IMR-90 (cell line): ENCODE results near the gene CLDN10. TPM values are rescaled to one million over a fixed set of nuclear protein-coding genes. Genes with fewer than 3 reads are reported as not detected.

Experiments
- ATAC-seq: fragments of 200-7000 bp; cut with Tn5 transposase; 2 replicates; pipeline ENCODE4 v1.9.1; 2020; ENCODE audit warnings: low read depth, mild to moderate bottlenecking, moderate library complexity
- BruUV-seq: library from RNA; stranded (reverse); fragments of 400-500 nt; replicated peaks from 2 replicates; lab custom pipeline; 2021; lab: Mats Ljungman, UMichigan
- CTCF ChIA-PET: fragments of 300-600 bp; formaldehyde crosslinking; extraction: SDS; loops from one replicate; lab custom pipeline; 2021; ENCODE audit warnings: antibody characterized with exemption; lab: Yijun Ruan, JAX
- POLR2A ChIA-PET: fragments of 300-600 bp; sonication (Branson Sonifier 250); formaldehyde crosslinking; loops from one replicate; lab custom pipeline; 2022; ENCODE audit warnings: antibody characterized with exemption; ENCODE audit not compliant: unreplicated experiment; lab: Charles Lee
- DNase-seq: peaks from one replicate; pipeline ENCODE4 v3.0.0; 2013
- H2AFZ ChIP-seq: replicated peaks from 2 replicates; pipeline ENCODE3; 2013; ENCODE audit warnings: low read length, mild to moderate bottlenecking; ENCODE audit not compliant: poor library complexity
- H2AK5ac ChIP-seq: 2 replicates; pipeline ENCODE4 v1.6.1; 2013; ENCODE audit warnings: low read depth, low read length, inconsistent platforms
- H2AK9ac ChIP-seq: replicated peaks from 2 replicates; pipeline ENCODE3; 2013; ENCODE audit warnings: mild to moderate bottlenecking, low read depth, low read length, moderate library complexity; ENCODE audit not compliant: poor library complexity
- H2BK120ac ChIP-seq: 2 replicates; pipeline ENCODE4 v1.6.1; 2013; ENCODE audit warnings: low read depth, low read length, inconsistent platforms
- H2BK15ac ChIP-seq: 3 replicates; pipeline ENCODE4 v1.6.1; 2013; ENCODE audit warnings: low read depth, low read length, inconsistent platforms
- H2BK20ac ChIP-seq: 2 replicates; pipeline ENCODE4 v1.6.1; 2013; ENCODE audit warnings: low read depth, mild to moderate bottlenecking, inconsistent platforms, low read length, moderate library complexity
- H2BK5ac ChIP-seq: 2 replicates; pipeline ENCODE4 v1.6.1; 2013; ENCODE audit warnings: mild to moderate bottlenecking, low read depth, low read length, inconsistent platforms; ENCODE audit not compliant: poor library complexity, severe bottlenecking
- H3K14ac ChIP-seq: replicated peaks from 2 replicates; pipeline ENCODE4 v1.6.1; 2013; ENCODE audit warnings: low read depth, low read length, inconsistent platforms
- H3K18ac ChIP-seq: 2 replicates; pipeline ENCODE4 v1.6.1; 2013; ENCODE audit warnings: low read depth, low read length, control low read depth
- H3K23ac ChIP-seq: 2 replicates; pipeline ENCODE4 v1.6.1; 2013; ENCODE audit warnings: low read depth, low read length, inconsistent platforms
- H3K27ac ChIP-seq: 2 replicates; pipeline ENCODE4 v1.5.1; 2013; ENCODE audit warnings: mild to moderate bottlenecking, control low read depth, low read length; ENCODE audit not compliant: insufficient read depth
- H3K27me3 ChIP-seq: 2 replicates; pipeline ENCODE4 v1.6.1; 2013; ENCODE audit warnings: low read length; ENCODE audit not compliant: control insufficient read depth, insufficient read depth
- H3K36me3 ChIP-seq: 2 replicates; pipeline ENCODE4 v1.6.1; 2013; ENCODE audit warnings: low read length, mixed read lengths; ENCODE audit not compliant: control insufficient read depth, insufficient read depth
- H3K4ac ChIP-seq: 2 replicates; pipeline ENCODE4 v1.6.1; 2013; ENCODE audit warnings: low read depth, low read length, inconsistent platforms
- H3K4me1 ChIP-seq: 2 replicates; pipeline ENCODE4 v1.6.1; 2013; ENCODE audit warnings: low read length, mixed read lengths; ENCODE audit not compliant: control insufficient read depth, insufficient read depth
- H3K4me2 ChIP-seq: 2 replicates; pipeline ENCODE4 v1.6.1; 2013; ENCODE audit warnings: low read depth, mild to moderate bottlenecking, control low read depth, low read length, moderate library complexity
- H3K4me3 ChIP-seq: 2 replicates; pipeline ENCODE4 v1.5.1; 2013; ENCODE audit warnings: low read depth, mild to moderate bottlenecking, control low read depth, low read length, moderate library complexity; ENCODE audit not compliant: insufficient read depth
- H3K56ac ChIP-seq: 2 replicates; pipeline ENCODE4 v1.6.1; 2013; ENCODE audit warnings: low read length, inconsistent platforms; ENCODE audit not compliant: insufficient read depth; ENCODE audit errors: extremely low read depth
- H3K79me1 ChIP-seq, 2 experiments: 2 replicates each; pipeline ENCODE4 v1.6.1; 2013; ENCODE audit warnings: low read length in 2 of 2, inconsistent platforms in 1 of 2, low read depth in 1 of 2
- H3K9ac ChIP-seq: 2 replicates; pipeline ENCODE4 v1.6.1; 2013; ENCODE audit warnings: low read depth, low read length, control low read depth
- H3K9me1 ChIP-seq: 2 replicates; pipeline ENCODE4 v1.6.1; 2013; ENCODE audit warnings: low read length, inconsistent platforms; ENCODE audit not compliant: insufficient read depth
- H3K9me3 ChIP-seq: 2 replicates; pipeline ENCODE4 v1.6.1; 2013; ENCODE audit warnings: low read length; ENCODE audit not compliant: control insufficient read depth, insufficient read depth
- H4K20me1 ChIP-seq: 2 replicates; pipeline ENCODE4 v1.6.1; 2013; ENCODE audit warnings: low read length, inconsistent platforms; ENCODE audit not compliant: insufficient read depth
- H4K5ac ChIP-seq: 2 replicates; pipeline ENCODE4 v1.6.1; 2013; ENCODE audit warnings: mild to moderate bottlenecking, low read depth, low read length, control low read depth
- H4K8ac ChIP-seq, 2 experiments: 2 replicates each; pipeline ENCODE4 v1.6.1; 2013; ENCODE audit warnings: low read depth in 2 of 2, low read length in 2 of 2, control low read depth in 1 of 2, inconsistent platforms in 1 of 2
- H4K91ac ChIP-seq: 2 replicates; pipeline ENCODE4 v1.6.1; 2013; ENCODE audit warnings: low read depth, low read length, inconsistent platforms; ENCODE audit not compliant: insufficient read depth
- BHLHE40 ChIP-seq: fragments of 150-350 bp; IDR thresholded peaks from 2 replicates; pipeline ENCODE4 v1.6.1; 2016; ENCODE audit warnings: mild to moderate bottlenecking, low read depth, low read length
- CEBPB ChIP-seq: IDR thresholded peaks from 2 replicates; pipeline ENCODE4 v1.6.1; 2012; ENCODE audit warnings: low read depth, low read length, improper control_type of control experiment
- CTCF ChIP-seq: conservative IDR thresholded peaks from 2 replicates; pipeline ENCODE4 v1.5.1; 2012; ENCODE audit warnings: mild to moderate bottlenecking, low read depth, low read length, improper control_type of control experiment
- ELK1 ChIP-seq: fragments of 150-350 bp; IDR thresholded peaks from 2 replicates; pipeline ENCODE4 v1.6.1; 2016; ENCODE audit warnings: low read depth, mild to moderate bottlenecking, low read length, moderate library complexity, borderline replicate concordance
- FOS ChIP-seq: fragments of 150-350 bp; IDR thresholded peaks from 2 replicates; pipeline ENCODE4 v1.6.1; 2016; ENCODE audit warnings: low read depth, low read length
- MAFK ChIP-seq: IDR thresholded peaks from 2 replicates; pipeline ENCODE4 v1.6.1; 2012; ENCODE audit warnings: low read depth, low read length, improper control_type of control experiment
- MAZ ChIP-seq: IDR thresholded peaks from 2 replicates; pipeline ENCODE4 v1.6.1; 2012; ENCODE audit warnings: low read depth, mild to moderate bottlenecking, low read length, improper control_type of control experiment, moderate library complexity, borderline replicate concordance
- MXI1 ChIP-seq: IDR thresholded peaks from 2 replicates; pipeline ENCODE4 v1.6.1; 2012; ENCODE audit warnings: low read depth, mild to moderate bottlenecking, low read length, moderate library complexity, borderline replicate concordance
- POLR2A ChIP-seq: IDR thresholded peaks from 2 replicates; pipeline ENCODE4 v1.6.1; 2012; ENCODE audit warnings: mild to moderate bottlenecking, low read depth, low read length
- RAD21 ChIP-seq: IDR thresholded peaks from 2 replicates; pipeline ENCODE4 v1.6.1; 2012; ENCODE audit warnings: low read length, improper control_type of control experiment
- RCOR1 ChIP-seq: IDR thresholded peaks from 2 replicates; pipeline ENCODE4 v1.6.1; 2012; ENCODE audit warnings: mild to moderate bottlenecking, low read length, improper control_type of control experiment; ENCODE audit not compliant: insufficient replicate concordance
- RFX5 ChIP-seq: IDR thresholded peaks from 2 replicates; pipeline ENCODE4 v1.8.0; 2012; ENCODE audit warnings: low read depth, mild to moderate bottlenecking, low read length, moderate library complexity
- SMC3 ChIP-seq: fragments of 150-350 bp; IDR thresholded peaks from 2 replicates; pipeline ENCODE4 v1.6.1; 2016; ENCODE audit warnings: low read depth, mild to moderate bottlenecking, antibody characterized with exemption, low read length, moderate library complexity
- USF2 ChIP-seq: fragments of 150-350 bp; IDR thresholded peaks from 2 replicates; pipeline ENCODE4 v1.6.1; 2017; ENCODE audit warnings: mild to moderate bottlenecking, antibody characterized with exemption, low read length, low read depth
- WGBS, 2 experiments: methylation state at CpG; one replicate each; pipeline versions ENCODE4 v1.1.5 to v1.1.7; 2013; ENCODE audit warnings: missing lambda C conversion rate in 2 of 2; ENCODE audit not compliant: insufficient read length in 1 of 2; ENCODE audit errors: extremely low coverage in 2 of 2; 5-methylcytosine and 5-hydroxymethylcytosine counted together
- dilution Hi-C: fragments of 300-500 bp; cut with HindIII; formaldehyde crosslinking; loops from one replicate; pipeline ENCODE4 v1.14.3; 2018; ENCODE audit warnings: low sequenced_read_pairs; ENCODE audit not compliant: unreplicated experiment
- in situ Hi-C: fragments of 300-500 bp; cut with MboI; formaldehyde crosslinking; loops from 3 replicates; pipeline ENCODE4 v1.14.3; 2019; ENCODE audit warnings: low sequenced_read_pairs, inconsistent platforms, mixed read lengths
- intact Hi-C: fragments of 100-400 bp; cut with micrococcal nuclease; formaldehyde crosslinking; loops from 2 replicates; pipeline ENCODE4 v1.10.0; 2022
- polyA plus RNA-seq, 3 experiments: library from polyadenylated mRNA; depleted of rRNA; stranded (reverse); fragments of >200 nt; gene quantifications; 2 replicates each; pipeline ENCODE4 v1.2.3, GENCODE V29; 2012; ENCODE audit warnings: low replicate concordance in 1 of 3
- total RNA-seq: library from RNA; depleted of rRNA; stranded (reverse); fragments of >200 nt; gene quantifications from 2 replicates; pipeline ENCODE4 v1.2.3, GENCODE V29; 2012

Gene CLDN10
- total and polyA plus RNA-seq, 2 of the 4 experiments (the other 2 are of a cell fraction) = not detected

GRCh38 chr13:95552208-95552538 lies 347 bp upstream of the CLDN10 start:
- Histone ChIP-seq H3K4me2 (no peak overlapping the region), H3K79me1 (no peaks in the 10 kb centered on the region), H2AK9ac (no peak overlapping the region), H3K23ac (no peak overlapping the region), H2BK15ac (no peak overlapping the region), H3K9ac (no peak overlapping the region), H3K18ac (no peak overlapping the region), H2AFZ (no peak overlapping the region), H3K4ac (no peak overlapping the region), H2BK20ac (no peak overlapping the region), H4K20me1 (no peaks in the 10 kb centered on the region), H3K27ac (no peak overlapping the region), H4K8ac (no peak overlapping the region), H4K5ac (no peak overlapping the region), H3K9me3 (peaks cover 13% of the 10 kb centered on the region), H3K56ac (no peak overlapping the region), H4K91ac (no peak overlapping the region), H3K14ac (no peak overlapping the region), H3K9me1 (no peaks in the 10 kb centered on the region), H2BK120ac (no peak overlapping the region), H3K4me3 (no peak overlapping the region), H3K27me3 (peaks cover 73% of the 10 kb centered on the region), H3K4me1 (no peaks in the 10 kb centered on the region), H2AK5ac (no peak overlapping the region), H2BK5ac (no peak overlapping the region), H3K36me3 (no peaks in the 10 kb centered on the region)
- dilution Hi-C loops = no loop called here
- ChIA-PET CTCF (interaction anchor here (0.8 kb wide), 1 partner anchor 11 kb away, joined by 4 read pairs; no protein-coding TSS in a partner anchor), POLR2A (no interaction called here)
- no peak for TF ChIP-seq ELK1
- TF ChIP-seq USF2 = no peak
- TF ChIP-seq CTCF = no peak
- TF ChIP-seq CEBPB = no peak
- TF ChIP-seq RFX5 = no peak
- TF ChIP-seq MAFK = no peak
- TF ChIP-seq RAD21 = no peak
- no peak for TF ChIP-seq RCOR1
- no peak for TF ChIP-seq MAZ
- no peak for TF ChIP-seq FOS
- TF ChIP-seq MXI1 = no peak
- no peak for TF ChIP-seq POLR2A
- no peak for TF ChIP-seq SMC3
- TF ChIP-seq BHLHE40 = no peak
- no TSS peak for BruUV-seq
- no peak for ATAC-seq
- in situ Hi-C loops = no loop called here
- DNase-seq = no peak
- WGBS, 2 experiments = no CpG with 5 or more reads among the region's 17 CpGs
- intact Hi-C loops = no loop called here
